Left colon (tissue), 2 donors: ENCODE data around the gene IGSF1. TPM values are rescaled to one million over a fixed set of nuclear protein-coding genes. Genes with fewer than 3 reads are reported as not detected.

Source experiments
- ATAC-seq: fragments of 200-7000 bp; cut with Tn5 transposase; one replicate; pipeline ENCODE4 v1.9.1; 2020; ENCODE audit warnings: mild to moderate bottlenecking, moderate library complexity
- DNase-seq, 2 donors: peaks; one replicate each; pipeline ENCODE4 v3.0.0-alpha.2; 2020
- intact Hi-C, 2 donors: fragments of 100-400 bp; cut with DNase I in 1 of 2; cut with micrococcal nuclease in 1 of 2; formaldehyde crosslinking; loops; one replicate each; pipeline versions ENCODE4 v1.11.2 to v1.14.0; 2022; cut with DNase I, micrococcal nuclease
- long read RNA-seq: library from polyadenylated mRNA; unstranded; transcript quantifications from one replicate; pipeline ENCODE4 v2.0.0, GENCODE V29; 2021
- total RNA-seq, 2 donors: library from RNA; stranded (reverse); fragmentation: NEBNext Ultra II Directional; extraction: Animal tissue kit (Norgen Biotek cat#: 25700); gene quantifications; one replicate each; pipeline ENCODE4 v1.2.1, GENCODE V29; 2021
- donor health status: DM: no; HTN: no; CAD: no.
- donor health status: DM: yes; HTN: yes; CAD: no.

IGSF1 gene
- under 1 TPM; 0.11 to 0.12 TPM for total RNA-seq
- long read RNA-seq: 0 reads

- intact Hi-C loops: no loop called here
- ATAC-seq (no peak), DNase-seq (peak; percentile 5 to 31)
Measured at GRCh38 chrX:131288738-131289511, at the start of gene IGSF1. Gene IGSF1, minus strand, starts transcription at chrX:131289306. Its CDS starts 2,632 bp downstream, at chrX:131286674.

- DNase-seq: no peak
- ATAC-seq: no peak
- intact Hi-C loops: no loop called here
Measured at GRCh38 chrX:131332331-131332730, 43.2 kb upstream of the IGSF1 start.

GRCh38 chrX:131331152-131331551, 42.0 kb upstream of the IGSF1 start:
- ATAC-seq (no peak), DNase-seq (no peak)
- intact Hi-C loops: no loop called here

- intact Hi-C loops: no loop called here
- no peak for DNase-seq
- no peak for ATAC-seq
Measured at GRCh38 chrX:131330735-131331134, 41.6 kb upstream of the IGSF1 start.

- DNase-seq: no peak
- no peak for ATAC-seq
- intact Hi-C loops: no loop called here
Measured at GRCh38 chrX:131322651-131323050, 33.5 kb upstream of the IGSF1 start.

- ATAC-seq: no peak
- DNase-seq: no peak
- intact Hi-C loops: no loop called here
Measured at GRCh38 chrX:131317326-131317725, 28.2 kb upstream of the IGSF1 start.

- intact Hi-C loops: no loop called here
- DNase-seq: no peak
- ATAC-seq: no peak
Measured at GRCh38 chrX:131316260-131316659, 27.2 kb upstream of the IGSF1 start.

- intact Hi-C loops: no loop called here
- ATAC-seq: no peak
- no peak for DNase-seq
Measured at GRCh38 chrX:131308980-131309379, 19.9 kb upstream of the IGSF1 start.

GRCh38 chrX:131306601-131307000, 17.5 kb upstream of the IGSF1 start:
- no peak for DNase-seq
- no peak for ATAC-seq
- intact Hi-C loops: no loop called here

GRCh38 chrX:131305926-131306325, 16.8 kb upstream of the IGSF1 start:
- DNase-seq: no peak
- intact Hi-C loops: no loop called here
- no peak for ATAC-seq

GRCh38 chrX:131302701-131303100, 13.6 kb upstream of the IGSF1 start:
- intact Hi-C loops: no loop called here
- DNase-seq (no peak), ATAC-seq (no peak)

GRCh38 chrX:131301155-131301554, 12.0 kb upstream of the IGSF1 start:
- intact Hi-C loops: no loop called here
- DNase-seq: no peak
- ATAC-seq: no peak

GRCh38 chrX:131298846-131299245, 9.7 kb upstream of the IGSF1 start:
- ATAC-seq: no peak
- no peak for DNase-seq
- intact Hi-C loops: no loop called here

GRCh38 chrX:131298036-131298435, 8.9 kb upstream of the IGSF1 start:
- ATAC-seq (no peak), DNase-seq (no peak)
- intact Hi-C loops: no loop called here

GRCh38 chrX:131289527-131289926, 421 bp upstream of the IGSF1 start:
- ATAC-seq: no peak
- intact Hi-C loops: no loop called here
- DNase-seq: no peak

- no peak for DNase-seq
Measured at GRCh38 chrX:131288188-131288587, 918 bp downstream of the IGSF1 start.

GRCh38 chrX:131287560-131288179, 1.4 kb downstream of the IGSF1 start:
- DNase-seq (no peak), ATAC-seq (no peak)
- intact Hi-C loops: no loop called here

More at GRCh38 chrX:131288188-131288587, 918 bp downstream of the IGSF1 start:
- intact Hi-C loops: no loop called here
- ATAC-seq: no peak

GRCh38 chrX:131279617-131280016, 9.5 kb downstream of the IGSF1 start:
- no peak for DNase-seq
- ATAC-seq: no peak
- intact Hi-C loops: no loop called here

GRCh38 chrX:131279197-131279596, 9.9 kb downstream of the IGSF1 start:
- intact Hi-C loops: no loop called here
- DNase-seq: no peak
- no peak for ATAC-seq

GRCh38 chrX:131277543-131278136, 11.5 kb downstream of the IGSF1 start:
- intact Hi-C loops: no loop called here
- ATAC-seq: no peak
- DNase-seq: no peak
